Mammary epithelial cell (primary cell): ENCODE measurements around the gene GABARAP.

Source experiments
- EZH2 ChIP-seq: IDR thresholded peaks from 2 replicates; pipeline ENCODE4 v1.6.1; 2012; ENCODE audit warnings: low read length, inconsistent platforms, borderline replicate concordance
- TF ChIP-seq, protein P1 (sequence below), 2 donors: IDR thresholded peaks in 1 of 2; conservative IDR thresholded peaks in 1 of 2; 2 replicates each; pipeline ENCODE4 v1.5.1; 2011 to 2012; ENCODE audit warnings: inconsistent platforms in 2 of 2, low read length in 2 of 2, mild to moderate bottlenecking in 2 of 2, control low read depth in 1 of 2, low read depth in 1 of 2; ENCODE audit not compliant: insufficient read depth in 1 of 2; ENCODE audit errors: extremely low read depth in 1 of 2

DNA sequence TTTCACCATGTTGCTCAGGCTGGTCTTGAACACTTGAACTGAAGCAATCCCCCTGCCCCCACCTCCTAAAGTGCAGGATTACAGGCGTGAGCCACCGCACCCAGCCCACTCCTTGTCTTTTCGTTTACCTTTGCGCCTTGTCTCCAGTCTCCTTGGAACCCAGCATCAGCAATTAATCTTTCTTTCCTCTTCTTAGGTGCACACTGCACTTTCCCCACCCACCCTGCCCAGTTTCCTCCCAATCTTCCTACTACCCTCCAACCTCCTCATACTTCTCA, 21.5 kb upstream of the GABARAP start:
- TF ChIP-seq, protein P1, sequence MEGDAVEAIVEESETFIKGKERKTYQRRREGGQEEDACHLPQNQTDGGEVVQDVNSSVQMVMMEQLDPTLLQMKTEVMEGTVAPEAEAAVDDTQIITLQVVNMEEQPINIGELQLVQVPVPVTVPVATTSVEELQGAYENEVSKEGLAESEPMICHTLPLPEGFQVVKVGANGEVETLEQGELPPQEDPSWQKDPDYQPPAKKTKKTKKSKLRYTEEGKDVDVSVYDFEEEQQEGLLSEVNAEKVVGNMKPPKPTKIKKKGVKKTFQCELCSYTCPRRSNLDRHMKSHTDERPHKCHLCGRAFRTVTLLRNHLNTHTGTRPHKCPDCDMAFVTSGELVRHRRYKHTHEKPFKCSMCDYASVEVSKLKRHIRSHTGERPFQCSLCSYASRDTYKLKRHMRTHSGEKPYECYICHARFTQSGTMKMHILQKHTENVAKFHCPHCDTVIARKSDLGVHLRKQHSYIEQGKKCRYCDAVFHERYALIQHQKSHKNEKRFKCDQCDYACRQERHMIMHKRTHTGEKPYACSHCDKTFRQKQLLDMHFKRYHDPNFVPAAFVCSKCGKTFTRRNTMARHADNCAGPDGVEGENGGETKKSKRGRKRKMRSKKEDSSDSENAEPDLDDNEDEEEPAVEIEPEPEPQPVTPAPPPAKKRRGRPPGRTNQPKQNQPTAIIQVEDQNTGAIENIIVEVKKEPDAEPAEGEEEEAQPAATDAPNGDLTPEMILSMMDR (conservative IDR thresholded peaks at IDR 0.05 in 1 of 2, IDR thresholded peaks at IDR 0.05 in 1 of 2; ENCODE audit: extremely low read depth in 1 of 2, insufficient read depth in 1 of 2, low read depth in 1 of 2, low read length in 2 of 2), result no peak
- no peak for TF ChIP-seq EZH2
